ENCODE data around the gene OTUB2.

GRCh38 chr14:93986955-93987354 lies 39.2 kb upstream of the OTUB2 start:
- TF ChIP-seq CTCF (IDR thresholded peaks at IDR 0.05) (no peak), POLR2AphosphoS5 (IDR thresholded peaks at IDR 0.05; ENCODE audit: low read depth, low read length) (no peak), REST (IDR thresholded peaks at IDR 0.05; ENCODE audit: insufficient read depth in 1 of 2, low read depth in 2 of 2, low read length in 1 of 2) (no peak), SIN3A (IDR thresholded peaks at IDR 0.05; ENCODE audit: borderline replicate concordance, insufficient read depth, low read depth, low read length) (no peak)
